Peyer's patch (tissue), 4 donors: ENCODE results near the gene CNTN4. TPM values are rescaled to one million over a fixed set of nuclear protein-coding genes. Genes with fewer than 3 reads are reported as not detected.

Experiments
- DNase-seq, 3 donors: peaks; one replicate each; pipeline ENCODE4 v3.0.0-alpha.2; 2017 to 2019
- H3K27ac ChIP-seq, 4 donors: fragments of 200-600 bp; sonication (generic); one replicate each; pipeline ENCODE4 v1.5.1; 2016 to 2019
- H3K27me3 ChIP-seq, 2 donors: fragments of 200-600 bp; sonication (generic); one replicate each; pipeline ENCODE4 v1.5.1; 2019
- H3K36me3 ChIP-seq, 3 donors: fragments of 200-600 bp; sonication (generic); one replicate each; pipeline ENCODE4 v1.5.1; 2016 to 2019
- H3K4me1 ChIP-seq, 4 donors: fragments of 200-600 bp; sonication (generic); one replicate each; pipeline ENCODE4 v1.5.1; 2016 to 2019
- H3K4me3 ChIP-seq, 4 donors: fragments of 200-600 bp; sonication (generic); 1 replicate in 3 of 4; 2 replicates in 1 of 4; pipeline ENCODE4 v1.5.1; 2016 to 2019; ENCODE audit warnings: mild to moderate bottlenecking in 1 of 4
- H3K9me3 ChIP-seq, 4 donors: fragments of 200-600 bp; sonication (generic); one replicate each; pipeline ENCODE4 v1.5.1; 2016 to 2019; ENCODE audit warnings: mild to moderate bottlenecking in 1 of 4
- CTCF ChIP-seq, 6 experiments: fragments of 450-650 bp in 4 of 6; fragments of 200-600 bp in 2 of 6; sonication (generic) in 1 of 6; IDR thresholded peaks; one replicate each; pipeline ENCODE4 v1.5.1; 2017 to 2019; ENCODE audit warnings: antibody characterized with exemption in 6 of 6, mild to moderate bottlenecking in 3 of 6, moderate library complexity in 1 of 6
- POLR2A ChIP-seq, 2 donors: fragments of 450-650 bp; IDR thresholded peaks; one replicate each; pipeline ENCODE4 v1.5.1; 2017; ENCODE audit warnings: antibody characterized with exemption in 2 of 2, mild to moderate bottlenecking in 2 of 2, moderate library complexity in 2 of 2
- total RNA-seq, 4 donors: library from RNA; depleted of rRNA; stranded (reverse); fragments of >200 nt; gene quantifications; one replicate each; pipeline ENCODE4 v1.1.0, GENCODE V29; 2016

CNTN4 gene
- total RNA-seq, 4 donors from 2014 or later, result 5.4 to 31.1 (median 19.9) TPM

- TF ChIP-seq CTCF (IDR thresholded peaks at IDR 0.05) (no peak), POLR2A (IDR thresholded peaks at IDR 0.05) (no peak)
- Histone ChIP-seq H3K4me1 (no peaks in the 10 kb centered on the region), H3K27me3 (no peaks in the 10 kb centered on the region), H3K4me3 (no peak overlapping the region), H3K36me3 (no peaks in the 10 kb centered on the region), H3K27ac (no peak overlapping the region), H3K9me3 (no peaks in the 10 kb centered on the region)
- DNase-seq, result no peak
These were observed 544.9 kb downstream of the CNTN4 start for GRCh38 chr3:2643606-2644005.

- TF ChIP-seq POLR2A (IDR thresholded peaks at IDR 0.05) (no peak), CTCF (IDR thresholded peaks at IDR 0.05) (no peak)
- Histone ChIP-seq H3K9me3 (no peaks in the 10 kb centered on the region), H3K4me1 (no peaks in the 10 kb centered on the region), H3K4me3 (no peak overlapping the region), H3K27me3 (no peaks in the 10 kb centered on the region), H3K27ac (no peak overlapping the region), H3K36me3 (no peaks in the 10 kb centered on the region)
- no peak for DNase-seq
These were observed 546.3 kb downstream of the CNTN4 start for GRCh38 chr3:2645001-2645400.

- DNase-seq, result no peak
- no peaks in the 10 kb centered on the region for H3K4me1 ChIP-seq
- no peaks in the 10 kb centered on the region for H3K36me3 ChIP-seq
- no peaks in the 10 kb centered on the region for H3K9me3 ChIP-seq
- TF ChIP-seq POLR2A (IDR thresholded peaks at IDR 0.05), result no peak
- TF ChIP-seq CTCF (IDR thresholded peaks at IDR 0.05), result no peak
- no peaks in the 10 kb centered on the region for H3K27me3 ChIP-seq
- H3K27ac ChIP-seq, result no peak overlapping the region
- H3K4me3 ChIP-seq, result no peak overlapping the region
These were observed 552.1 kb downstream of the CNTN4 start for GRCh38 chr3:2650746-2651145.

DNA sequence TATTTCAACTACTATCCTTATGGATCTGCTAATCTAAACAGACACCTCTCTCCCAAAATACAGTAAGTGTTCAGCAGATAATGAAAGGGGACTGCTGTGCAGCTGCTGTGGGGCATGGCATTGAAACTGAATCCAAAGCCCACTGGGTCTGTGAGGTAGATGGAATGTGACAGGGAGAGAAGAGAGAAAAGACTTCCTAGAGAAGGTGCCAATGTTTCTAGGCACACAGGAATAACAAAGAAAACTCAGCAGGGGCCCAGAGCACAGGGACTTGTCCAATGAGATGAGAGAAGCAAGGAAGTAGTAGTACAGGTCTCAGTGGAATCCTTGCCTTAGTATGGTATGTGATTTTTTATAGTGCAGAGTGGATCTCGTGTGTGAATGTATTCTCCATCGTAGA is 553.7 kb downstream of the CNTN4 start:
- TF ChIP-seq POLR2A (IDR thresholded peaks at IDR 0.05) (no peak), CTCF (IDR thresholded peaks at IDR 0.05) (no peak)
- no peak for DNase-seq
- Histone ChIP-seq H3K4me3 (no peak overlapping the region), H3K27ac (no peak overlapping the region), H3K9me3 (no peaks in the 10 kb centered on the region), H3K36me3 (no peaks in the 10 kb centered on the region), H3K27me3 (no peaks in the 10 kb centered on the region), H3K4me1 (no peaks in the 10 kb centered on the region)

DNA sequence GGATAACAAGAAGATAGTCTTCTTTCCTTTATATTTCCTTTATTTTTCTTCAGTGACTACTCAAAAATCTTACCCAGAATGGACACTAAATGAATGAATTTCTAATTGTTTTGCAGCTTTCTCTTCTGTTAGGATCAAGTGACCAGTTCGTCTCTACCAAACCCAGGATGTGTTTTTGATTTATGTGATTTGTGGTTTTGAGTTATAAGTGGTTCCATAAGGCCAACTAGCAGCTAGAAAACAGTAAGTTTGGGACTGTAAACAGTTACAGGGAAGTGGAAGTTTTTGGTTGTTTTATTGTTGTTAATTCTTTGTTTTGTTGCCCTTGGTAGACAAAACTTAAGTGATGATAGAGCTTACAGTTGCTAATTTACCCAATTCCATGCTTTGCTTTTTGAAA is 555.0 kb downstream of the CNTN4 start:
- no peak overlapping the region for H3K4me3 ChIP-seq
- no peaks in the 10 kb centered on the region for H3K9me3 ChIP-seq
- no peak for DNase-seq
- no peaks in the 10 kb centered on the region for H3K4me1 ChIP-seq
- TF ChIP-seq POLR2A (IDR thresholded peaks at IDR 0.05) (no peak), CTCF (IDR thresholded peaks at IDR 0.05) (no peak)
- H3K27me3 ChIP-seq, result no peaks in the 10 kb centered on the region
- no peaks in the 10 kb centered on the region for H3K36me3 ChIP-seq
- H3K27ac ChIP-seq, result no peak overlapping the region

- Histone ChIP-seq H3K4me1 (no peaks in the 10 kb centered on the region), H3K36me3 (no peaks in the 10 kb centered on the region), H3K4me3 (no peak overlapping the region), H3K27me3 (no peaks in the 10 kb centered on the region), H3K27ac (no peak overlapping the region), H3K9me3 (no peaks in the 10 kb centered on the region)
- DNase-seq, result no peak
- TF ChIP-seq CTCF (IDR thresholded peaks at IDR 0.05), result no peak
- no peak for TF ChIP-seq POLR2A (IDR thresholded peaks at IDR 0.05)
These were observed 556.6 kb downstream of the CNTN4 start for GRCh38 chr3:2655229-2655701.
